ENCODE data around the gene CCNL2. TPM values are rescaled to one million over a fixed set of nuclear protein-coding genes. Genes with fewer than 3 reads are reported as not detected.
A peak's percentile ranks its signal among the peaks of the same experiment; 100 is the strongest.

CCNL2 gene
- total and polyA plus RNA-seq, 2 of the 13 experiments (the other 11 are each of a cell fraction or from before 2014, with no cell fraction given): 105 to 340 TPM

DNA sequence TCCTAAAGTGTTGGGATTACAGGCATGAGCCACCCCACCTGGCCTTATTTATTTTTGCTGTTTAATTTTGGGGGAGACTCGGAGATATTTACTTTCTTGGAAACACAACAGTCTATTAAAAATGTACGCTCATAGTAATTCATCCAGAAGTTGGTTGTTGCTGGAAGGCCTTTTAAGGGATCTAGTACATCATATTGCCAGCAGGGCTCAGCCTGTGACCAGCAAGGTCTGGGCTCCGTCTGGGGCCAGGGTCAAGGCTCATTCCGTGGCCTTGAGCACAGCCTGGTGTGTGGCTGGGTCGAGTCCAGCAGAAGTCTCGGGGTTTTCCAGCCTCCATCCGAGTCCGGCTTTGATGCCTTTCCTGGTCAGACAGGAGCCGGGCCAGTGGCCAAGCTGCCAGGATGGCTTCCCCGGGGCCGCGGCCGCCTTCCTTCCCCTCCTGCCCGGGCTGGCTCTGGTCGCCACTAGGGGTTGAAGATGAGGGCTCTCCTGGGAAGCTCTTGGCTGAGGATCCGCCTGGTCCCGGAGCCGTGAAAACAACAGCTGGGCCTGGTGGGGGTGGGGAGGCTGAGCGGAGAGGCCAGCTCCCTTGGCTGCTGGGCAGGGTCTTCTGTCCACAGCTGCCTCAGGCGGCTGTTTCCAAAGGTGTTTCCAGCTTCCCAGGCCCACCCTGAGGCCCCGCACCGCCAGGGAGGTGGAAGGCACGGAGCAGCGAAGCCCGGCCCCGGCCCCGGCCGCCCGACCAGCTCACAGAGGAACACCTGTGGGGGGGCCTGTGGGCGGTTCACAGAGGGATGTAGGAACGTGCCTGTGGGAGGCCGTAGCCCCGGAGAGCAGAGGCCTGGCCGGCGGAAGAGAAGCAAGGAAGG lies 31.2 kb upstream of the CCNL2 start (continued):
- 0 out of 2 replicates have a peak, but pooled peaks have one; percentile 11 for TF ChIP-seq ZNF598 (CRISPR knock-in tag; IDR thresholded peaks at IDR 0.05; ENCODE audit: borderline replicate concordance)
- TF ChIP-seq ZBTB8A (CRISPR knock-in tag; IDR thresholded peaks at IDR 0.05; ENCODE audit: borderline replicate concordance, low read depth): no peak
- peak; percentile 79 for TF ChIP-seq ZC3H13 (CRISPR knock-in tag; IDR thresholded peaks at IDR 0.05)
- TF ChIP-seq, protein P1, sequence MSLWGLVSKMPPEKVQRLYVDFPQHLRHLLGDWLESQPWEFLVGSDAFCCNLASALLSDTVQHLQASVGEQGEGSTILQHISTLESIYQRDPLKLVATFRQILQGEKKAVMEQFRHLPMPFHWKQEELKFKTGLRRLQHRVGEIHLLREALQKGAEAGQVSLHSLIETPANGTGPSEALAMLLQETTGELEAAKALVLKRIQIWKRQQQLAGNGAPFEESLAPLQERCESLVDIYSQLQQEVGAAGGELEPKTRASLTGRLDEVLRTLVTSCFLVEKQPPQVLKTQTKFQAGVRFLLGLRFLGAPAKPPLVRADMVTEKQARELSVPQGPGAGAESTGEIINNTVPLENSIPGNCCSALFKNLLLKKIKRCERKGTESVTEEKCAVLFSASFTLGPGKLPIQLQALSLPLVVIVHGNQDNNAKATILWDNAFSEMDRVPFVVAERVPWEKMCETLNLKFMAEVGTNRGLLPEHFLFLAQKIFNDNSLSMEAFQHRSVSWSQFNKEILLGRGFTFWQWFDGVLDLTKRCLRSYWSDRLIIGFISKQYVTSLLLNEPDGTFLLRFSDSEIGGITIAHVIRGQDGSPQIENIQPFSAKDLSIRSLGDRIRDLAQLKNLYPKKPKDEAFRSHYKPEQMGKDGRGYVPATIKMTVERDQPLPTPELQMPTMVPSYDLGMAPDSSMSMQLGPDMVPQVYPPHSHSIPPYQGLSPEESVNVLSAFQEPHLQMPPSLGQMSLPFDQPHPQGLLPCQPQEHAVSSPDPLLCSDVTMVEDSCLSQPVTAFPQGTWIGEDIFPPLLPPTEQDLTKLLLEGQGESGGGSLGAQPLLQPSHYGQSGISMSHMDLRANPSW (CRISPR knock-in tag; IDR thresholded peaks at IDR 0.05; ENCODE audit: borderline replicate concordance): peak; percentile 29; the same call in 1 of the 2 replicates
- TF ChIP-seq, protein P2, sequence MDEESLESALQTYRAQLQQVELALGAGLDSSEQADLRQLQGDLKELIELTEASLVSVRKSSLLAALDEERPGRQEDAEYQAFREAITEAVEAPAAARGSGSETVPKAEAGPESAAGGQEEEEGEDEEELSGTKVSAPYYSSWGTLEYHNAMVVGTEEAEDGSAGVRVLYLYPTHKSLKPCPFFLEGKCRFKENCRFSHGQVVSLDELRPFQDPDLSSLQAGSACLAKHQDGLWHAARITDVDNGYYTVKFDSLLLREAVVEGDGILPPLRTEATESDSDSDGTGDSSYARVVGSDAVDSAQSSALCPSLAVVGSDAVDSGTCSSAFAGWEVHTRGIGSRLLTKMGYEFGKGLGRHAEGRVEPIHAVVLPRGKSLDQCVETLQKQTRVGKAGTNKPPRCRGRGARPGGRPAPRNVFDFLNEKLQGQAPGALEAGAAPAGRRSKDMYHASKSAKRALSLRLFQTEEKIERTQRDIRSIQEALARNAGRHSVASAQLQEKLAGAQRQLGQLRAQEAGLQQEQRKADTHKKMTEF (CRISPR knock-in tag; IDR thresholded peaks at IDR 0.05): peak; percentile 82; the same call in 1 of the 2 replicates
- TF ChIP-seq ZNF207 (IDR thresholded peaks at IDR 0.05; ENCODE audit: borderline replicate concordance): no peak
- TF ChIP-seq ETV5 (CRISPR knock-in tag; IDR thresholded peaks at IDR 0.05; ENCODE audit: borderline replicate concordance): peak; percentile 8; the same call in 1 of the 2 replicates
- TF ChIP-seq SCMH1 (CRISPR knock-in tag; IDR thresholded peaks at IDR 0.05; ENCODE audit: borderline replicate concordance): no peak
- no peak for TF ChIP-seq ZKSCAN5 (CRISPR knock-in tag; IDR thresholded peaks at IDR 0.05)
- TF ChIP-seq NFE2L1 (CRISPR knock-in tag; IDR thresholded peaks at IDR 0.05; ENCODE audit: borderline replicate concordance): peak; percentile 55; the same call in 1 of the 2 replicates
- TF ChIP-seq, protein P3, sequence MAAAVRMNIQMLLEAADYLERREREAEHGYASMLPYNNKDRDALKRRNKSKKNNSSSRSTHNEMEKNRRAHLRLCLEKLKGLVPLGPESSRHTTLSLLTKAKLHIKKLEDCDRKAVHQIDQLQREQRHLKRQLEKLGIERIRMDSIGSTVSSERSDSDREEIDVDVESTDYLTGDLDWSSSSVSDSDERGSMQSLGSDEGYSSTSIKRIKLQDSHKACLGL (CRISPR knock-in tag; IDR thresholded peaks at IDR 0.05): peak; percentile 33; the same call in 1 of the 2 replicates
- TF ChIP-seq ZNF12 (CRISPR knock-in tag; IDR thresholded peaks at IDR 0.05): no peak; the same call in 1 of the 2 replicates
- TF ChIP-seq, protein P4, sequence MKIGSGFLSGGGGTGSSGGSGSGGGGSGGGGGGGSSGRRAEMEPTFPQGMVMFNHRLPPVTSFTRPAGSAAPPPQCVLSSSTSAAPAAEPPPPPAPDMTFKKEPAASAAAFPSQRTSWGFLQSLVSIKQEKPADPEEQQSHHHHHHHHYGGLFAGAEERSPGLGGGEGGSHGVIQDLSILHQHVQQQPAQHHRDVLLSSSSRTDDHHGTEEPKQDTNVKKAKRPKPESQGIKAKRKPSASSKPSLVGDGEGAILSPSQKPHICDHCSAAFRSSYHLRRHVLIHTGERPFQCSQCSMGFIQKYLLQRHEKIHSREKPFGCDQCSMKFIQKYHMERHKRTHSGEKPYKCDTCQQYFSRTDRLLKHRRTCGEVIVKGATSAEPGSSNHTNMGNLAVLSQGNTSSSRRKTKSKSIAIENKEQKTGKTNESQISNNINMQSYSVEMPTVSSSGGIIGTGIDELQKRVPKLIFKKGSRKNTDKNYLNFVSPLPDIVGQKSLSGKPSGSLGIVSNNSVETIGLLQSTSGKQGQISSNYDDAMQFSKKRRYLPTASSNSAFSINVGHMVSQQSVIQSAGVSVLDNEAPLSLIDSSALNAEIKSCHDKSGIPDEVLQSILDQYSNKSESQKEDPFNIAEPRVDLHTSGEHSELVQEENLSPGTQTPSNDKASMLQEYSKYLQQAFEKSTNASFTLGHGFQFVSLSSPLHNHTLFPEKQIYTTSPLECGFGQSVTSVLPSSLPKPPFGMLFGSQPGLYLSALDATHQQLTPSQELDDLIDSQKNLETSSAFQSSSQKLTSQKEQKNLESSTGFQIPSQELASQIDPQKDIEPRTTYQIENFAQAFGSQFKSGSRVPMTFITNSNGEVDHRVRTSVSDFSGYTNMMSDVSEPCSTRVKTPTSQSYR (CRISPR knock-in tag; IDR thresholded peaks at IDR 0.05; ENCODE audit: borderline replicate concordance): peak; percentile 63
- TF ChIP-seq ZSCAN20 (CRISPR knock-in tag; IDR thresholded peaks at IDR 0.05; ENCODE audit: borderline replicate concordance): no peak
- peak; percentile 72 for TF ChIP-seq RXRA (CRISPR knock-in tag; IDR thresholded peaks at IDR 0.05)
- TF ChIP-seq, protein P5, sequence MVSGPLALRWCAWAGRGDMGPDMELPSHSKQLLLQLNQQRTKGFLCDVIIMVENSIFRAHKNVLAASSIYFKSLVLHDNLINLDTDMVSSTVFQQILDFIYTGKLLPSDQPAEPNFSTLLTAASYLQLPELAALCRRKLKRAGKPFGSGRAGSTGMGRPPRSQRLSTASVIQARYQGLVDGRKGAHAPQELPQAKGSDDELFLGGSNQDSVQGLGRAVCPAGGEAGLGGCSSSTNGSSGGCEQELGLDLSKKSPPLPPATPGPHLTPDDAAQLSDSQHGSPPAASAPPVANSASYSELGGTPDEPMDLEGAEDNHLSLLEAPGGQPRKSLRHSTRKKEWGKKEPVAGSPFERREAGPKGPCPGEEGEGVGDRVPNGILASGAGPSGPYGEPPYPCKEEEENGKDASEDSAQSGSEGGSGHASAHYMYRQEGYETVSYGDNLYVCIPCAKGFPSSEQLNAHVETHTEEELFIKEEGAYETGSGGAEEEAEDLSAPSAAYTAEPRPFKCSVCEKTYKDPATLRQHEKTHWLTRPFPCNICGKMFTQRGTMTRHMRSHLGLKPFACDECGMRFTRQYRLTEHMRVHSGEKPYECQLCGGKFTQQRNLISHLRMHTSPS (CRISPR knock-in tag; IDR thresholded peaks at IDR 0.05; ENCODE audit: low read depth): no peak; the same call in 1 of the 2 replicates
